ENCODE data around the gene OSBPL10.
"Not testable (repeated sequence)": the region's sequence is repeated elsewhere in the genome, so short reads cannot be mapped to it uniquely, and the experiment has no call there.

The OSBPL10 gene

DNA sequence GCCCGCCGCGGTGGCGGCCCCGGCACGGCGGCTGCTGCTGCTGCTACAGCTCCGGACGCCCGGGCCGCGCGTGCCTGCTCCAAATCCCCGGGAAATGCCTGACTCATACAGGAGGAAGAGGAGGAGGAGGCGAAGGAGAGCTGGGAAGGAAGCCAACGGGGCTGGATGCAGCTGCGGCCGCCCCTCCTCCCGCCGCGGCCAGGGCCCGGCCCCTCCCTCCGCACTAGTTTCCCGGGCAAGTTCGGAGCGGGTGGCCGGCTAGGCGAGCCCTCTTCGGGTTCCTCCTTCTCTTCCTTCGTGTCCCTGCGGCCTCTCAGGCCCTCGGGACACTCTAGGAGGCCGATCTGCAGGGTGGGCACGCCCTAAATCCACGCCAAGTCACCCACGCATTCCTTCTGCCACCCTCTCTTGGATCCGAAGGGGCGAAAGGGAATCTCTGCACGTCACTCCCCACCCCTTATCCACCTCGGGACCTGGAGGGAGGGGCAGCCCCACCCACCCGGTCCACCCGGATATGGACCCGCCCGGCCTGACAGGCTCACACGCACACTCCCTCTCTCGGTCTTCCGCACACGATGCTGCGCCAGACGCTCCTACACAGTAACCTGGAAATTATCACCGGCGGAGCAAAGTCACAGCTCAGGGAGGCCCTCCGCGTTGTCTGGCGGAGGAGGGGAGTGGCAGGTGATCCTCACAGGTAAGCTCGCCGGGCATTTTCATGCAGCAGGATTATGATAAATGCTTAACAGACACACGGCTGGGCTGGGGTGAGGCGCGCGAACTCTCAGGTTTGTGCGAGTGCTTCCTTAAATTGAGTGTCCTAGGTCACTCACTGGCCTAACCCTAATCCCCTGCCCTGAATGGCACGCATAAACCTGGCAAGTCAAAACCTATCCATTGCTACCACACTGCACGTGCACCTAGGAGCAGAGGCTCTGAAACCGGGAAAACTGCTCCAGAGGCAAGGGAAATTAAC is at the start of gene OSBPL10, which contains the start of gene ZNF860:
Gene OSBPL10 (minus strand): TSS at position 57 of the 976 bp plus-strand sequence. CDS start 83 bp downstream, outside the sequence.
Gene ZNF860 (plus strand): TSS at position 545 of the 976 bp plus-strand sequence. CDS start 7,330 bp downstream, outside the sequence.
- DNase-seq (ENCODE audit: low read depth, low spot score) = no peak

GRCh38 chr3:32026593-32026992 is 45.5 kb upstream of the OSBPL10 start:
- no peak for DNase-seq (ENCODE audit: low read depth, low spot score)

- no peak for DNase-seq (ENCODE audit: low read depth, low spot score)
Observed at GRCh38 chr3:32022947-32023346, 41.9 kb upstream of the OSBPL10 start.

DNA sequence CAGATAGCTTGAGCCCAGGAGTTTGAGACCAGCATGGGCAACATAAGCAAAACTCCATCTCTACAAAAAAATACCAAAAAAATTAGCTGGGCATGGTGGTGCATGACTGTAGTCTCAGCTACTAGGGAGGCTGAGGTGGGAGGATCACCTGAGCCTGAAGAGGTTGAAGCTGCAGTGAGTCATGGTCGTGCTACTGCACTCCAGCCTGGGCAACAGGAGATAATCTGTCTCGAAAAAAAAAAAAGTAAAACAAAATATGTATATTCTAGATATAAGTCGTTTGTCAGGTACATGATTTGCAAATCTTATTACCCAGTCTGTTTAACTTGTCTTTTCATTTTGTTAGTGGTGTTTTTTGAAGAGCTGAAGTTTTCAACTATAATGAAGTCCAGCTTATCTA is 40.7 kb upstream of the OSBPL10 start:
- no peak for DNase-seq (ENCODE audit: low read depth, low spot score)

DNA sequence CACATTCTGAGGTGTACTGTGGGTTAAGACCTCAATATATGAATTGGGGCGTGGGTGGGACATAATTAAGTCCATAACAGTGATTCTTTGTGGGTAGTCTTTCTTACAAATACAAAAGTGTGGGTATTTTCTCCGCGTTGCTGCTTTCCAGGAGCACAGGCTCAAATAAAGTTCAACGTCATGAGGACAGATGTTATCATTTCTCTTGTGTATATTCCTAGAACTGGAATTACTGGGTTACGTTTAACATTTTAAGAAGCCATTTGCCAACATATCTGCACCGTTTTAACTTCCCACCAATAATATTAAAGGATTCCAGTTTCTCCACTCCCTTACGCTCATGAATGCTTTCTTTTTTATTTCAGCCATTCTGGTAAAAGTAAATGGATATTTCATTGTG is 40.1 kb upstream of the OSBPL10 start:
- no peak for DNase-seq (ENCODE audit: low read depth, low spot score)

GRCh38 chr3:32018757-32019564 is 37.9 kb upstream of the OSBPL10 start:
- no peak for DNase-seq (ENCODE audit: low read depth, low spot score)

DNA sequence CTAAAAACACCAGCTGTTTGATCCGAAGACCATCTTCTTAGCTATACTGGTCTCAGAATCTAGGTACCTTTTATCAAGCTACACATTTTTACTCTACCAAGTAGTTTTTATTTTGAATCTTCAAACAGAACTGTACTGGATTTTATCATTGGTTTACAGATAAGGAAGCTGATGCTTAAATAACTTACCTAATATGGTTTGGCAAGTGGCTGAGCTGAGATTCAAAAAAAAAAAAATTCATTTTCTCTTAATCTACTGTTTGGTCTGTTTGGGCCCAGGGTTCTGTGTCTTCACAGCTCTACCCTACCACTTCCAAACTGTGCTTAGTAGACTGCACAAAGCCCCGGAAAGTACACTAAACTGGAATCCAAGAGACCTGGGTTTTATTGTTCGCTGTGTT is 36.2 kb upstream of the OSBPL10 start:
- no peak for DNase-seq (ENCODE audit: low read depth, low spot score)

DNA sequence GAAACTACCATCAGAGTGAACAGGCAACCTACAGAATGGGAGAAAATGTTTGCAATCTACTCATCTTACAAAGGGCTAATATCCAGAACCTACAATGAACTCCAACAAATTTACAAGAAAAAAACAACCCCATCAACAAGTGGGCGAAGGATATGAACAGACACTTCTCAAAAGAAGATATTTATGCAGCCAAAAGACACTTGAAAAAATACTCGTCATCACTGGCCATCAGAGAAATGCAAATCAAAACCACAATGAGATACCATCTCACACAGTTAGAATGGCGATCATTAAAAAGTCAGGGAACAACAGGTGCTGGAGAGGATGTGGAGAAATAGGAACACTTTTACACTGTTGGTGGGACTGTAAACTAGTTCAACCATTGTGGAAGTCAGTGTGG is 34.6 kb upstream of the OSBPL10 start:
- not testable (repeated sequence) for DNase-seq (ENCODE audit: low read depth, low spot score)

GRCh38 chr3:32010699-32011098 is 29.6 kb upstream of the OSBPL10 start:
- not testable (repeated sequence) for DNase-seq (ENCODE audit: low read depth, low spot score)

DNA sequence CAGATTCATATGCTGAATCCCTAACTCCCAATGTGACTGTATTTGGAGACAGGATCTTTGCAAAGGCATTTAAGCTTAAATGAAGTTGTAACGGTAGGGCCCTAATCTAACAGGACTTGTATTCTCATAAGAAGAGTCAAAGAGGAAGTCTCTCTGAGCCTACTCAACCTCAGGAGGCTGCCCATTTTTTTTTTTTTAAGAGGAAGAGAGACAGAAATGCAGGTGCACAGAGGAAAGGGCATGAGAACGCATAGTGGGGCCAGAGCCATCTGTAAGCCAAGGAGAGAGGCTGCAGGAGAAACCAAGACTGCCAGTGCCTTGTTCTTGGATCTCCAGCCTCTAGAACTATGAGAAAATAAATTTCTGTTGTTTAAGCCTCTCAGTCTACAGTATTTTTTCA is 28.9 kb upstream of the OSBPL10 start:
- no peak for DNase-seq (ENCODE audit: low read depth, low spot score)

DNA sequence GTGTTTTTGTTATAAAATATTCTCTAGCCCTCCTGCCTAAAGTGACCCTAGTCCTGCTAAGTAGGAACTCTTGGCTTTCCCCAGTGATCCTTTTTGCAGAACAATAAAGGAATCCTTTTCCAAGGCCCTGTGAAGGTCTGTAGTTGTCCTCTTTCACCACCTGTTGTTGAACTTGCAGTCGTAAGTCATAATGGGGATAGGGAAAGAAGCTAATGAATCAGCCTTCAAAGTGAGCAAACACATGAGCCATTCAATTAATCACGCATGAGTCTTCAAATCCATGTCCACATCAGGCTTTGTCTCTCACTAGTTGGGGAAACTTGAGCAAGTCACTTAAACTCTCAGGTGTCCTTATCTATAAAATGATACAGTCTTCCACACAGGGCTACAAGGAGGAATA is 28.0 kb upstream of the OSBPL10 start:
- no peak for DNase-seq (ENCODE audit: low read depth, low spot score)

DNA sequence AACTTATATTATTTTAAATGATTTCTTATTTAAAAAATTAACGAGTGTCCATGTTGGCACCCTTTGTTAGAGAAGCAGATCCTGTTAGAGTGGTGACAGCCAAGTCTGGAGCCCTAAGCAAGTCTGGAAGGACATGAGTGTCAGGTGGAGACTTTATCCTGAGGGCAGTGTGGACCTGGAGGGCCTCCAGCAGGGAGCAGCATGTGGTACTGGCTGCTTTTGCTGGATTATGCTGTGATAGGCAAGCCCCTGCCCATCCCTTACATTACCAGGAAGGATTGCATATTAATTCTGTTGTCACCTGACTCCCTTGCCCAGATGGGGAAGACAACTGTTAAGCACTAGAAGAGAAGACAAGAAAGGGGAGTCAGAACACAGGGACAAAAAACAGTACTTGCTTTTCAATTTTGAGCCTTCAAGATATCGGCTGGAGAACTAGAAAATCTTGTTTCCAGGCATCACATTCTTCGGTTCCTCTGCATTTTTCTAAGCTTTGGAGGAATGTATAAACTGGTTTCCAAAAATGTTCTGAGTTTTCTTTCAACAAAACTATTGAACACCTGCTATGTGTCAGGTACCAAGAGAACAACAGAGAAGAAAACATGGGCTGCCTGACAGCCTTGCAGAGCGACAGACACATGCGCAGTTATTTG is 23.2 kb upstream of the OSBPL10 start:
- DNase-seq (ENCODE audit: low read depth, low spot score) = no peak

DNA sequence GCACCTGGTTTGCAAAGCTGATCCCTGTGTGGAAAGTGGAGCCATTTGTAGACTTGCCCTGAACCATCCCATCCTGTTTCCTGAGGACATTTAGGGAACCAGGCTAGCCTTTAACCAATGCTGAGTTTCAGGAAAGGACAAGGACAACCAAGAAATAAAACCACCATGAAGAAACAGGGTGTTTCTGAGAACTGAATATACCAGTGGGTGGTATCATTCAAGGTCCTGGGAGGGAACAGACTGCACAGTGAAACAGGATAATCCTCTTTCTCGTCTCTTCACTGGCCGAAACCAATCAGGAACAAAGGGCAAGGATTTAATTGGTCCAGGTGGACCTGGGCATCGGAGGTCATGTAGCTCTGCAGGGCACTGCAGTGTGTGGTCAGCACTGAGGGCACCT is 22.3 kb upstream of the OSBPL10 start:
- DNase-seq (ENCODE audit: low read depth, low spot score) = no peak

DNA sequence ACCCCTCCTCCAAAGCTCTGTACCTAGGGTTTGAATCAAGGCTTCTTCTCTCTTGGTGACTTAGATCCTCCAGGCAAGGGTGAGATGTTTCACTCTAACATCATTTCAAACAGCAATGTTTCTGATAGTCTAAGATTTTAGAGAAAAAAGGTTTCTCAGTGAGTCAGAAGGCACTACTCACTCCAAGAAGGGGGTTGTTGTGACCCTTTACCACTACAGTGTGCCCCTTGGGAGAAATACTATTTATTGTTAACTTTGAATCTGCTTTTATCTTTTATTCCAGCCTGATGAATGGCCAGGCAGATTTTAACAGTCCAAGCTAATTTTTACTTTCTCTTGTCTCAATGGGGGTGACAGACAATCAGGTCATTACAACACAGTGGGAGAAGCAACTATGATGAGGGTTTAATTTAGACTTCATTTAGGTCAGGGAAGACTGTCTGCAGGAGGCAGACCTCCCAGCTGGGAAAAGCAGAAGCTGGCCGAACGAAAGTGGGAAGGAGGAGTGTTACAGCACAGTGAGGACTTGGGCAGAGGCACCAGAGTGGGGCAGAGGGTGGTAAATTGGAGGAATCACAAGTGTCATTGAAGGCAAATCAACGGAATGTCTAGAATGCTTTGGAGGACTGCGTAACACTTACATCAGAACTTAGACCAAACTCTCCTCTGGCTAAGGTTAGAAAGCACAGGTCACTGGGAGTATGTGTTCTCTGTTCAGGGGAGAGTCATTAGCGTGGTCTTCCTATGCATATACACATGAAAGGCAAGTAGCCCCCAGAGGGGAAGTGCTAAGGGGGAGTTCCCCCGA is 21.7 kb upstream of the OSBPL10 start:
- DNase-seq (ENCODE audit: low read depth, low spot score) = no peak

GRCh38 chr3:32000877-32001276 is 19.8 kb upstream of the OSBPL10 start:
- no peak for DNase-seq (ENCODE audit: low read depth, low spot score)

DNA sequence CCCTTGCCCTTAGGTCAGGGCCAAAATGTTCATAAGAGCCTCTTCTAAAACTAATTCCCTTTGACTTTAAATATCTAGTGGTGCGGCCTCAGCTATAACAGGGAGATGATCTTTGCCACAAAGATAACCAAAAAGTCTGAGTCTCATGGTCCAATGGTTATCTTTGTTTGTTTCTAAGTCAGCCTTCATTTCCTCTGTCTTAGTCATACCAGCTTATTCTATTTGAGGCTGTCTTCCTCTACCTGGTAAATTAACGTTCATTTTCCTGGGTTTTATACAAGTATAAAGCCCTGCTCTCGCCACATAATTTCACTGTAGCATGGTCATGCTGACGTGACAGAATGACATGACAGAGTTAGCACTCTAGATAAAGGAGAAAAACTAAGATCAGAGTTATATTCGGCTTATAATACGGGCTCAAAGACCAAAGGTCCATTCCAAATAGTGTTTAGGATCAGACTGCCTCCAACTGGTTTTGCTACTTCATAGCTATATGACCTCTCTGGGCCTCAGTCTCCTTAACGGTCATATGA is 18.9 kb upstream of the OSBPL10 start:
- DNase-seq (ENCODE audit: low read depth, low spot score) = no peak

GRCh38 chr3:31997500-31997899 is 16.4 kb upstream of the OSBPL10 start:
- DNase-seq (ENCODE audit: low read depth, low spot score) = no peak

DNA sequence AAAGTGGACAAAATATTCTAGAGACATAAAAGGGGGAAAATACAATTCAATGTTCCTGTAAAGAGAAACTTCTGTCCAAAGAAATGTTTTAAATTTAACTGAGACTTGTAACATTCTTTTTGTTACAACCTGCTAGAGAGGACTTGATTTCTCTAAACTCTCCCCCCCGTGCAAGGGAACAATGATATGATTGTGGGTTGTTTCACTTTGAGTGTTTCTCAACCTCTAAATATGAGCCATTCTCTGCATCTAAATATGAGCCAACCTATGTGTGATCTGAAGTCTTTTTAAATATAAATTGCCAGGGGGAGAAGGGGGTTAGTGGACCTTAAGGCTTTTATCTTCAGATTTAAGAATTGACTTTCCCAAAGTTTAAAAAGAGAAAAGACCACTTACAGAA is 15.1 kb upstream of the OSBPL10 start:
- no peak for DNase-seq (ENCODE audit: low read depth, low spot score)

DNA sequence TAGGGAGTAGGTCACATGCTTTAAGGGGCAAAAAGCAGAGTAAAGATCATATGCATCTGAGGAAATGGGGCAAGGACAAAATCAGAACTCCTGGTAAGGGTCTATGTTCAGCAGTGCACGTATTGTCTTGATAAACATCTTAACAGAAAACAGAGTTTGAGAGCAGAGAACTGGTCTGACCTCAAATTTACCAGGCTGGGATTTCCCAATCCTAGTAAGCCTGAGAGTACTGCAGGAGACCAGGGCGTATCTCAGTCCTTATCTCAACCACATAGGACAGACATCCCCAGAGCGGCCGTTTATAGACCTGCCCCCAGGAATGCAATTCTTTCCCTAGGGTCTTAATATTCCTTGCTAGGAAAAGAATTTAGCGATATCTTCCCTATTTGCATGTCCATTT is 14.0 kb upstream of the OSBPL10 start:
- DNase-seq (ENCODE audit: low read depth, low spot score) = not testable (repeated sequence)

- no peak for DNase-seq (ENCODE audit: low read depth, low spot score)
Observed at GRCh38 chr3:31993843-31994242, 12.8 kb upstream of the OSBPL10 start.

- DNase-seq (ENCODE audit: low read depth, low spot score) = not testable (repeated sequence)
Observed at GRCh38 chr3:31992995-31993394, 11.9 kb upstream of the OSBPL10 start.

Measured in activated naive CD8-positive, alpha-beta T cell treated with anti-CD3 and anti-CD28 coated beads, Interleukin-2, amount 50 U/mL, for 16 hours (primary cell).